ENCODE measurements around the gene JAM3. TPM values are rescaled to one million over a fixed set of nuclear protein-coding genes. Genes with fewer than 3 reads are reported as not detected.

The JAM3 gene
- total RNA-seq, 1 experiment from 2014 or later = 36.5 TPM

GRCh38 chr11:134149371-134149770, 80.5 kb downstream of the JAM3 start:
- Histone ChIP-seq H4K5ac (ENCODE audit: insufficient read length, low read depth, low read length) (no peak overlapping the region), H4K20me1 (ENCODE audit: control insufficient read depth, insufficient read depth, insufficient read length) (no peaks in the 10 kb centered on the region), H3K9me3 (ENCODE audit: control insufficient read depth, low read depth, low read length) (peaks cover 8% of the 10 kb centered on the region), H4K91ac (ENCODE audit: insufficient read length, low read depth, low read length) (no peak overlapping the region), H3K4me2 (ENCODE audit: insufficient read depth, insufficient read length, low read length) (no peak overlapping the region), H2AK5ac (ENCODE audit: insufficient read length, low read length) (no peak overlapping the region), H3K4me1 (ENCODE audit: insufficient read depth, low read length) (no peaks in the 10 kb centered on the region), H3K79me1 (ENCODE audit: insufficient read depth, low read depth, low read length, poor library complexity, severe bottlenecking) (no peaks in the 10 kb centered on the region), H2BK12ac (ENCODE audit: insufficient read length, low read depth, low read length) (no peak overlapping the region), H2BK120ac (ENCODE audit: low read depth, low read length, poor library complexity, severe bottlenecking) (no peak overlapping the region), H2AFZ (ENCODE audit: low read length) (no peak overlapping the region), H3K14ac (ENCODE audit: insufficient read depth, low read length) (no peak overlapping the region), H2BK5ac (ENCODE audit: insufficient read length, low read length) (no peak overlapping the region), H2BK15ac (ENCODE audit: low read depth, low read length) (no peak overlapping the region), H4K8ac (replicated peaks; ENCODE audit: insufficient read length, low read depth, low read length) (no peak overlapping the region), H3K27me3 (ENCODE audit: insufficient read depth, low read length) (no peaks in the 10 kb centered on the region), H3K9ac (ENCODE audit: extremely low read depth, insufficient read length, low read length) (no peak overlapping the region), H3K79me2 (ENCODE audit: insufficient read depth, low read length) (no peaks in the 10 kb centered on the region), H3K18ac (ENCODE audit: insufficient read length, low read depth, low read length) (no peak overlapping the region), H3K27ac (ENCODE audit: insufficient read length, low read depth, low read length) (no peak overlapping the region), H3K56ac (ENCODE audit: insufficient read length, low read depth, low read length) (no peak overlapping the region), H3T11ph (ENCODE audit: low read length) (no peak overlapping the region), H3K23ac (ENCODE audit: insufficient read length, low read depth, low read length) (no peak overlapping the region), H3K4ac (ENCODE audit: low read depth, low read length) (no peak overlapping the region), H3K23me2 (ENCODE audit: insufficient read length, low read depth, low read length, poor library complexity, severe bottlenecking) (no peaks in the 10 kb centered on the region), H2BK20ac (ENCODE audit: low read depth, low read length, poor library complexity, severe bottlenecking) (no peak overlapping the region)
- no CpG with 5 or more reads among the region's 16 CpGs for WGBS (ENCODE audit: extremely low coverage, insufficient read length, low lambda C conversion rate)
- Mint-ChIP-seq H3K36me3 (ENCODE audit: insufficient read depth in 1 of 3, low read depth in 3 of 3) (peaks cover 80 to 92% (median 83%) of the 10 kb centered on the region in 3 experiments), H3K27ac (peak overlapping the region in 2 of 3 experiments; percentile 30 to 77; a peak in 3 of 7 replicates), H3K4me1 (no peaks in the 10 kb centered on the region), H3K27me3 (ENCODE audit: low read depth) (no peaks in the 10 kb centered on the region; the same call in 1 of the 2 replicates), H3K4me3 (no peak overlapping the region), H3K9me3 (peaks cover 15 to 19% of the 10 kb centered on the region in 2 experiments)
- no peak for DNase-seq
- TF ChIP-seq CTCF (conservative IDR thresholded peaks at IDR 0.05) = no peak

Data from H9 (cell line).